Erythroblast (primary cell): Measurements from ENCODE around the gene WDR5.

Experiments
- GATA1 ChIP-seq: IDR thresholded peaks from 2 replicates; pipeline ENCODE4 v1.6.1; 2011; ENCODE audit warnings: low read depth, mild to moderate bottlenecking, control low read depth, low read length, moderate library complexity
- POLR2A ChIP-seq: IDR thresholded peaks from 2 replicates; pipeline ENCODE4 v1.6.1; 2011; ENCODE audit warnings: mild to moderate bottlenecking, low read length

DNA sequence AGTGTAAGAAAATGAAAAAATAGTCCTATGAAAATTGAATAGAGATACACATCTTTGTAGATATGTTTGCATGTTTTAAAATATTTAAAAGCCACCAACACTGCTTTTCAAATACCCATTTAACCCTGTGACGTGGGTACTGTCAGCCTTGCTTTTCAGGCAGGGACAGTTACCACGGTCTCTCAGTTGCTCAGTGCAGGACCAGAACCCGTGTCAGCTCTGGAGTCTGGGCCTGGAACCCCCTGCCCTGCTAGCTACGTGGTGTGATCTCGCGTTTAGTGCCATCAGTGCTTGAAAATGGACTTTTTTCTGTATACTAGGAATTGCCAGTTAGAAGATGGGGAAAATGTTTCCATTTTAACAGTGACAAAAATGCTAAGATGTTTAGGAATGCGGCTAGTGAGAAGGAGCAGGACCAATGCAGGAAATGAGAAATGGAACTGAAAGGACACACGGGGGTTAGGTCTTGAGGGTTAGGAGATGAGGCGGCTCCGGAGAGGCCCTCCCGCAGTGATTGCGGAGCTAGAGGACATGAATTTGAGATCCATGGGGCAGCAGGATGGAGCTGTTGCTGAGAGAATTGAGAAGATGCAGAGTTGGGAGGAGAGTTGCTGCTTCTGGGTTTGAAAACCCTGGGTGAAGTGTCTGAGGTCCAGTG lies 14.8 kb downstream of the WDR5 start:
- TF ChIP-seq POLR2A (no peak), GATA1 (no peak)
